ENCODE results near the gene PHLDA3. TPM values are rescaled to one million over a fixed set of nuclear protein-coding genes. Genes with fewer than 3 reads are reported as not detected.
A peak's percentile ranks its signal among the peaks of the same experiment; 100 is the strongest.

Gene PHLDA3
- total and polyA plus RNA-seq, 2 of the 13 experiments (the other 11 are each of a cell fraction or from before 2014, with no cell fraction given) = 16.7 to 33.6 TPM

DNA sequence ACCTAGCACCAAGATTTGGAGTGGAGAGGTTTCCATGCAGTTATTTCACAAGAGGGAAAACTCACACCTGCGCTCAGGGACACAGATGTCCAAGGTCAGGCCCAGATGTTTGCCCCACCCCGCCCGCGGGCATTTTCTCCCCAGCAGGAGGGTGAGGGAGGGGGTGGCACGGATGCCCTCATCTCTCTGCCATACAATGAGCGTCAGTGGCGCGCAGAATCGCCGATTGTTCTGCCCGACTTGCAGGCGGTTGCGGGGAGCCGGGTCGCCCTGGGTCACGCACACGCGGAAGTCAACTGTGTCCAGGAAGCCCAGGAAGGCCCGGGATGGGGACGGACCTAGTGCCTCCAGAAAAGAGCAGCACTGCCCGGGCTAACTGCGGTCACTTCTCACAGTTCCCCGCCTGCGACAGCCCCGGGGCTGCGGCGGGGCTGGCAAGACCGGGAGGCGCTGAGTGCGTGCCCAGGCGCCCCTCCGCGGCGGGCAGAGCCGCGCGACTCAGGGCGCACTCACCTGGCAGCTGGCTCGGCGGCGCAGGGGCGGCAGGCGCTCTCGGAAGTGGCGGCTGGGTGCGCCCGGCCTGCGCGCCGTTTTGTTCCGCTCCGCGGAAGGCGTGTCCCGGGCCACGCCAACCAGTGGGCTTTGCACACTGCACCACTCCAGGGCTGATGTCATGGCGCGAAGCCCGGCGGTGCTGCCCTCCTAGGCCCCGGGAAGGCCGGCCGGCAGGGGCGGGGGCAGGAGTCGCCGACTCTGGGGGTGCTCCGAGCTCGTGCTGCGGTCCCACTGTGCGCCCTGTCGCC lies 37.8 kb upstream of the PHLDA3 start, which contains the start of gene CSRP1 (continued):
- TF ChIP-seq ZNF687 (CRISPR knock-in tag; IDR thresholded peaks at IDR 0.05) (peak; percentile 93), FOSL2 (CRISPR knock-in tag; IDR thresholded peaks at IDR 0.05) (no peak), ESRRA (CRISPR knock-in tag; IDR thresholded peaks at IDR 0.05; ENCODE audit: low read depth) (0 out of 2 replicates have a peak, but pooled peaks have one; percentile 36), KLF12 (CRISPR knock-in tag; IDR thresholded peaks at IDR 0.05; ENCODE audit: borderline replicate concordance) (peak; percentile 53; the same call in 1 of the 2 replicates), ZNF709 (CRISPR knock-in tag; IDR thresholded peaks at IDR 0.05) (peak; percentile 52; the same call in 1 of the 2 replicates), ZNF34 (CRISPR knock-in tag; IDR thresholded peaks at IDR 0.05; ENCODE audit: borderline replicate concordance) (peak; percentile 55; the same call in 1 of the 2 replicates), SP5 (CRISPR knock-in tag; IDR thresholded peaks at IDR 0.05; ENCODE audit: borderline replicate concordance, low read depth) (0 out of 2 replicates have a peak, but pooled peaks have one; percentile 35)

- Histone ChIP-seq H3K4me2 (ENCODE audit: low read depth, low read length) (peak overlapping the region; percentile 87), H3K4me1 (ENCODE audit: insufficient read depth, low read length) (peaks cover 62% of the 10 kb centered on the region), H3K9me3 (ENCODE audit: low read length) (no peaks in the 10 kb centered on the region), H3K36me3 (replicated peaks in 1 of 2; ENCODE audit: control insufficient read depth in 1 of 2, insufficient read depth in 2 of 2, low read length in 2 of 2) (no peaks in the 10 kb centered on the region), H2AFZ (ENCODE audit: low read length) (no peak overlapping the region), H4K20me1 (ENCODE audit: insufficient read depth, low read length) (no peaks in the 10 kb centered on the region), H3K4me3 (replicated peaks in 1 of 3; ENCODE audit: insufficient read depth in 1 of 3, low read depth in 2 of 3, low read length in 3 of 3) (peak overlapping the region; percentile 76 to 80 (median 77)), H3K27ac (ENCODE audit: extremely low read length, insufficient read depth, low read length) (no peak overlapping the region), H3K9ac (ENCODE audit: insufficient read depth, low read depth, low read length) (peak overlapping the region; percentile 66; the same call in 1 of the 2 replicates), H3K27me3 (ENCODE audit: control insufficient read depth in 1 of 2, insufficient read depth in 2 of 2, low read length in 2 of 2) (no peaks in the 10 kb centered on the region; a peak in 1 of 5 replicates), H3K79me2 (ENCODE audit: insufficient read depth, low read length) (no peaks in the 10 kb centered on the region)
- POLR2A ChIA-PET = interaction anchor here (1.8 to 2.5 kb wide), 3 partner anchors 10 to 37 kb away, joined by 5 to 9 read pairs (median 9); partner anchors contain the start of gene PHLDA3
- intact Hi-C loops (cut with micrococcal nuclease; ENCODE audit: unreplicated experiment) (no loop called here), in situ Hi-C loops (cut with HindIII; ENCODE audit: extremely low pct_ligation_motif_present, low pct_unique_long_range_greater_than_20kb) (no loop called here)
- TF ChIP-seq ZBTB21 (CRISPR knock-in tag; IDR thresholded peaks at IDR 0.05) (no peak), KDM5A (IDR thresholded peaks at IDR 0.05; ENCODE audit: borderline replicate concordance, low read length) (no peak), ZNF761 (CRISPR knock-in tag; conservative IDR thresholded peaks at IDR 0.05) (0 out of 2 replicates have a peak, but pooled peaks have one; percentile 13), PAXIP1 (CRISPR knock-in tag; conservative IDR thresholded peaks at IDR 0.05) (0 out of 2 replicates have a peak, but pooled peaks have one; percentile 6), MTF1 (CRISPR knock-in tag; IDR thresholded peaks at IDR 0.05) (no peak), RBM22 (optimal IDR thresholded peaks at IDR 0.05; ENCODE audit: low read length) (no peak)
- CTCF ChIA-PET (ENCODE audit: low intra/inter-chr PET ratio, low total read pairs) = interaction anchor here (2.5 kb wide), 1 partner anchor 24 kb away, joined by 5 read pairs; no protein-coding TSS in a partner anchor
- no TSS peak for BruUV-seq (replicated peaks)
- peak; percentile 6 for ATAC-seq
- no peak for DNase-seq (ENCODE audit: low spot score)
- no CpG with 5 or more reads among the region's 3 CpGs for WGBS (ENCODE audit: low lambda C conversion rate)
- peak; percentile 26 for FAIRE-seq
These were observed 37.1 kb upstream of the PHLDA3 start for GRCh38 chr1:201506092-201506491.
